ENCODE measurements around the gene MINK1. TPM values are rescaled to one million over a fixed set of nuclear protein-coding genes. Genes with fewer than 3 reads are reported as not detected.
"Not testable (repeated sequence)": the region's sequence is repeated elsewhere in the genome, so short reads cannot be mapped to it uniquely, and the experiment has no call there.

MINK1 gene
- polyA plus RNA-seq, 3 donors, result 25.8 to 52.9 (median 30.0) TPM

DNA sequence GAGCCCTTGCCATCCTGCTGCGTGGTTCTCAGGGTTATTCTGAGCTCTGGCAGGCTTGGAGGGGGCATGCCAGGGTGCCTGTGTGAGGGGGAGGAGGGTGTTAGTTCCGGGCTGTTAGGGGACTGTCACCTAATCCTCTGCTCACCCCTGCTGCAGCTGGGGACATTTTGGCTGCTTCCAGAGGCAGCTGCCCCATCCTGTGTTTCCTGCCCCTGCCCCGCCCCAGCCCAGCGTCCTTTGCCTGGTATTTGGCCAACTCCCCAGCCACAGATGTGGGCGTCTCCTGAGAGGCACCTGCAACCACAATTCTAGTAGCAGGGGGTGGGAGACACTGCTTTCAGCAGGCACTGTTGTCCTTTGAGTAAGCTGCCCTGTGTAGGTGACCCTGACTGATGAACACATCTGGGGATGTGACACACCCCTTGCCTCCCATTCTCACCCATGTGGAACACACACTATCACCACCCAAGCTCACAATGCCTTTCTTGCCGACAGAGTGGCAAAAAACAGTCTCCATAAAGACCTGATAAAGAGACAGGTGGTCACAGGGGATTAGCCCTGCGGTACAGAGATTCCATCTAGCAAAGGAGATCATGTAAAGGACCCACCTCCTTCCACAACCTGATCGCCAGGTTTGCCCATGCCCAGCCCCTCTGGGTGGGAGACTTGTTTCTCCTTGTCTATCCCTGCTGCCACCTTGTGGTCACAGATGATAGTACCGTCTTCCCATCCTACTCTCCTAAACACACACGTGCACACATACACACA lies 70.1 kb downstream of the MINK1 start, which contains the start of gene CHRNE:
Gene CHRNE (minus strand): TSS at position 48 of the 768 bp plus-strand sequence. CDS start 35 bp downstream, at position 13.
- H3K27ac ChIP-seq (ENCODE audit: low read depth, low read length), result no peak within 1 kb of the TSS
- 11 to 21% (median 13%) methylated on average over 9 to 10 of the region's 10 CpGs for WGBS, 3 donors

DNA sequence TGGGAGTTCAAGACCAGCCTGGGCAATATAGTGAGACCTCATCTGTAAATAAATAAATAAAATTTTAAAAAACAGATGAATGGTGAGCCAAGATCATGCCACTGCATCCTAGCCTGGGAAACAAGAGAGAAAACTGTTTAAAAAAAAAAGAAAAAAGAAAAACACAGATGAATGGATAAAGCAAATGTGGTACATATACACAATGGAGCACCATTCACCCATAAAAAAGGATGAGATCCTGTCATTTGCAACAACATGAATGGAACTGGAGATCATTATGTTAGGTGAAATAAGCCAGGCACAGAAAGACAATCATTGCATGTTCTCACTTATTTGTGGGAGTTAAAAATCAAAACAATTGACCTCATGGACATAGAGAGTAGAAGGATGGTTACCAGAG lies 73.5 kb downstream of the MINK1 start:
- H3K27ac ChIP-seq (ENCODE audit: low read depth, low read length), result not testable (repeated sequence)

DNA sequence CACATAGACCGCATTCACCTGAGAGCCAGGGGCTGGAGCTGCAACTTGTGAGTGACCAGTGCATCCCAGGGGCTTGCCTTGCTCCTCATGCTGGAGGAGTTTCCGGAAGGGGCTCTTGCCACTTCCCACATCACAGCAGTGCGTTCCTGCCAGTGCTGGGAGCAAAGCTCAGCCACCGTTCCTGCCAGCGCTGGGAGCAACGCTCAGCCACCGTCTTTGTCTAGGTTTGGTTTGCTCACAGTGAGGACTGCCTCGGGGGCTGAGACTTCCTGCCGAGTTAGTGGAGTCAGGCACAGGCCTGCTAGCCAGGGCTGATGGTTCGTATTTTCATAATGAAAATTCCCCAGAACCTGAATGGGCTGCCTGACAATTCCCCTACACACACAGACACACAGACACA lies 75.2 kb downstream of the MINK1 start:
- 49 to 58% (median 57%) methylated on average over 10 of the region's 10 CpGs for WGBS, 3 donors
- no peak overlapping the region for H3K27ac ChIP-seq (ENCODE audit: low read depth, low read length)

DNA sequence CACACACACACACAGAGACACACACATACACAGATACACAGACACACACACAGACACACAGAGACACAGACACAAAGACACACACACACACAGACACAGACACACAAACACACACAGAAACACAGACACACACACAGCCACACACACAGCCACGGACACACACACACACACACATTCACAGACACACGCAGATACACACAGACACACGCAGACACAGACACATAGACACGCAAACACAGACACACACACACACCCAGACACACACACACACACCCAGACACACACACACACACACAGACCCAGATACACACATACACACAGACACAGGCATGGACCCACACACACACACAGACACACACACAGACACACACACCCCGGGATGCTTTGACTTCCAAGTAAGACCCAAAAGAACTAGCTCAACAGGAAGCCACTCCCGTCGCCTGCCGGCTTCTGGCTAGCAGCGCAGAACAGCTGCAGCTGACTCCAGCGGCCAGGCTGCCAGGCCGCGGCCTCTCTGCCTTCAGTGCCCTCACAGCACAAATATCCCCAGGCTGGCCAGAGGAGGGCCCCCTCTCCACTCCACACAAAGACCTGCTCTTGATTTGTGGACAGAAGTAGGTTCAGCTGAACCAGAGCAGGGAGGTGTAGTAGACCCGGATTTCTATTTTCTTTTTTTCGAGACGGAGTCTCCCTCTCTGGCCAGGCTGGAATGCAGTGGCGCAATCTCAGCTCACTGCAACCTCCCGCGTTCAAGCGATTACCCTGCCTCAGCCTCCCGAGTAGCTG lies 75.8 kb downstream of the MINK1 start:
- H3K27ac ChIP-seq (ENCODE audit: low read depth, low read length), result no peak overlapping the region
- 15 to 22% (median 19%) methylated on average over 16 to 20 of the region's 20 CpGs for WGBS, 3 donors

DNA sequence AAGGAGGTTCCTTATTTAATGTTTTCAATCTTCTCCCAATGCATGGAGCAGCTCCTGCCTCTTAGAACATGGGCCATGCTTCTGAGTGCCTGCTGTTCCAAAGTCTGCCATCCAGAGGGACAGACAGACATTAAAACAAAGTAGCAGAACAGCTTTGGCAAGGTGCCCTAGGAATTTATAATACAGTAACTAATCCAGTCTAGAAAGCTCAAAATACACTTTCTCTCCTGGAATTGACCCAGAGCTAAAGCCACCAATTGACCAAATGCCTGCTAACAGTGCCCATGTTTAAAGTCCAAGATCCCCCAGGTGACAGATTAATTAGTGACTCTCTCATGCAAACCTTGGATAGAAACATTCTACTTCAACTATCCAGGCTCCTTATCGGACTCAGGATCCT lies 80.9 kb downstream of the MINK1 start:
- WGBS, 3 donors, result 40 to 85% (median 85%) methylated on average over 1 of the region's 1 CpG
- H3K27ac ChIP-seq (ENCODE audit: low read depth, low read length), result no peak overlapping the region

DNA sequence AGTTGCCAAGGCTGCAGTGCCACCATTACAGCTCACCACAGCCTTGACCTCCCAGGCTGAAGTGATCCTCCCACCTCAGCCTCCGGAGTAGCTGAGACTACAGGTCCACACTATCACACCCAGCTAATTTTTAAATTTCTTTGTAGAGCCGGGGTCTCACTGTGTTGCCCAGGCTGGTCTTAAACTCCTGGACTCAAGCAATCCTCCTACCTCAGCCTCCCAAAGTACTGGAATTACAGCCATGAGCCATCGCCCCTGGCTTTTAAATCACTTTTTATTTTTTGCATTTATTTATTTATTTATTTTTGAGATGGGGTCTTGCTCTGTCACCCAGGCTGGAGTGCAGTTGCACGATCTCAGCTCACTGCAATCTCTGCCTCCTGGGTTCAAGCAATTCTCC lies 81.4 kb downstream of the MINK1 start:
- WGBS, 3 donors, result 79 to 91% (median 90%) methylated on average over 4 of the region's 4 CpGs

DNA sequence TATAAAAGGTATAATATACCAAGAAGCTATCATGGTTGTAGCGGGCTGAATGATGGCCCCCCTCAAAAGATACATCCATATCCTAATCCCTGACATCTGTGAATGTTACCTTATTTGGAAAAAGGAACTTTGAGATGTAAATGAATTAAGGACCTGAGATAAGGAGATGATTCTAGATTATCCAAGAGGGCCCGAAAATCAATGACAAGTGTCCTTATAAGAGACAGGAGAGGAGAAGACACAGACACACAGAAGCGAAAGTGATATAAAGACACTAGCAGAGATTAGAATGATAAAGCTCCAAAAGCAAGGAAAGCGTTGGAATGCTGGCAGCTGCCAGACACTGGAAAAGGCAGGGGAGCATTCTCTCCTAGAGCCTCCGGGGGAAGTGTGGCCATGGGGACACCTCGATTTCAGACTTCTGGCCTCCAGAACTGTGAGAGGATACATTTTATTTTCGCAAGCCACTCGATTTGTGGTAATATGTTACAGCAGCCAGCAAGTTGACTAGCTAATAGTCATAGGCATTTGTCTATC lies 86.4 kb downstream of the MINK1 start:
- WGBS, 3 donors, result 68 to 73% (median 73%) methylated on average over 8 of the region's 8 CpGs
- no peak overlapping the region for H3K27ac ChIP-seq (ENCODE audit: low read depth, low read length)

More for the DNA sequence above, 81.4 kb downstream of the MINK1 start:
- H3K27ac ChIP-seq (ENCODE audit: low read depth, low read length), result not testable (repeated sequence)

DNA sequence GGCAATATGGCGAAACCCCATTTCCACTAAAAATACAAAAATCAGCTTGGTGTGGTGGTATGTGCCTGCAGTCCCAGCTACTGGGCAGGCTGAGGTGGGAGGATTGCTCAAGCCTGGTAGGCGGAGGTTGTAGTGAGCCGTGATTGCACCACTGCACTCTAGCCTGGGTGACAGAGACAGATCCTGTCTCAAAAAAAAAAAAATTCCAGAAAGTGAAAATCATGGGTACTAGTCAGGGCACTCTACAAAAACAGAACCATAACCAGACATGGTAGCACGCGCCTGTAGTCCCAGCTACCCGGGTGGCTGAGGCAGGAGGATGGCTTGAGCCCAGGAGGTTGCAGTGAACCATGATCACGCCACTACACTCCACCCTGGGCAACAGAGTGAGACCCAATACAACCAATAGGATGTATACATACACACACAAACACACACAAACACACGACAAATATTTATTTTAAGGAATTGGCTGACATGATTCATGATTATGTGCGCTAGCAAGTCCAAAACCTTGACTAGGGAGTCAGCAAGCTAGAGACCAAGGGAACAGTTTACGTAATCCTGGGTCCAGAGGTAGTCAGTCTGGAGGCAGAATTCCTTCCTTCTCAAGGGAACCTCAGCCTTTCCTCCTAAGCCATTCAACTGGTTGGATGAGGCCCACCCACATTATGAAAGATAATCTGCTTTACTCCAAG lies 87.4 kb downstream of the MINK1 start:
- no peak overlapping the region for H3K27ac ChIP-seq (ENCODE audit: low read depth, low read length)
- 74 to 81% (median 75%) methylated on average over 10 of the region's 10 CpGs for WGBS, 3 donors

DNA sequence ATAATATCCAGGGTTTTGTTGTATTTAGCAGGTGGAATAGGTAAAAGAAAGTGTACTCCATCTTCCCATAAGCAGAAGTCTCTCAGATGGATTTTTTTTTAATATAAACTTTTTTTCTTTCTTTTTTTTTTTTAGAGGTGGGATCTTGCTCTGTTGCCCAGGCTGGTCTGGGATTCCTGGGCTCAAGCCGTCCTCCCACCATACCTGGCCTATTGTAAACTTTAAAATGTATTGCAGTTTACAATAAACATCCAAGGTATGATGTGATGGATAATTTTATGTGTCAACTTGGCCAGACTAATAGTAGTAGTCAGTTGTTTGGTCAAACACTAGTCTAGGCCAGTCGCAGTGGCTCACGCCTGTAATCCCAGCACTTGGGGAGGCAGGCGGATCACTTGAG lies 88.2 kb downstream of the MINK1 start:
- 92 to 95% (median 95%) methylated on average over 4 of the region's 4 CpGs for WGBS, 3 donors

DNA sequence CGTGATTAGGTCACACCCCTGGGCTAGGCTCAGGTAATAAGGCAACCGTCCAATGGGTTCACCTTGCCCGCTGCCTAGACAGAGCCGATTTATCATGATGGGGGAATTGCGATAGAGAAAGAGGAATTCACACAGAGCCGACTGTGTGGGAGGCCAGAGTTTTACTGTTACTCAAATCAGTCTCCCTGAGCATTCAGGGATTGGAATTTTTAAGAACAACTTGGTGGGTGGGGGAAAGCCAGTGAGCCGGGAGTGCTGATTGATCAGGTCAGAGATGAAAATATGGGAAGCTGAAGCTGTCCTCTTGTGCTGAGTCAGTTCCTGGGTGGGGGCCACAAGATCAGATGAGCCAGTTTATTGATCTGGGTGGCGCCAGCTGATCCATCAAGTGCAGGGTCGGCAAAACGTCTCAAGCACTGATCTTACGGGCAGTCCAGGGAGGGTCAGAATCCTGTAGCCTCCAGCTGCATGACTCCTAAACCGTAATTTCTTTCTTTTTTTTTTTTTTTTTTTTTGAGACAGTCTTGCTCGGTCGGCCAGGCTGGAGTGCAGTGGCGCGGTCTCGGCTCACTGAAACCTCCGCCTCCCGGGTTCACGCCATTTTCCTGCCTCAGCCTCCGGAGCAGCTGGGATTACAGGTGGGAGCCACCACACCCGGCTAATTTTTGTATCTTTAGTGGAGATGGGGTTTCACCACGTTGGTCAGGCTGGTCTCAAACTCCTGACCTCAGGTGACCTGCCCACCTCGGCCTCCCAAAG lies 93.6 kb downstream of the MINK1 start:
- WGBS, 3 donors, result 83 to 86% (median 84%) methylated on average over 24 of the region's 24 CpGs
- not testable (repeated sequence) for H3K27ac ChIP-seq (ENCODE audit: low read depth, low read length)

More for the DNA sequence above, 88.2 kb downstream of the MINK1 start:
- no peak overlapping the region for H3K27ac ChIP-seq (ENCODE audit: low read depth, low read length)

DNA sequence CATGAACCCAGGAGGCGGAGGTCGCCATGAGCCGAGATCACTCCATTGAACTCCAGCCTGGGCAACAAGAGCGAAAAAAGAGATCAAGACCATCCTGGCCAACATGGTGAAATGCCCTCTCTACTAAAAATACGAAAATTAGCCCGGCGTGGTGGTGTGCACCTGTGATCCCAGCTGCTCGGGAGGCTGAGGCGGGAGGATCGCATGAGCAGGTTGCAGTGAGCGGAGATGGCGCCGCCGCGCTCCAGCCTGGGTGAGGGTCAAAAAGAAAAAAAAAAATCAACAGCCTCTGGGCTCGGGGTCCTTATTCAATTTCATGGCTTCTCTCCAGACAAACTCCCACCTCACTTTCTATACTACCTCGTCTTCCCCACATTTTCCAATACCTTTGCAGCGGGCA lies 95.7 kb downstream of the MINK1 start:
- WGBS, 3 donors, result 95 to 98% (median 96%) methylated on average over 18 of the region's 18 CpGs
- no peak overlapping the region for H3K27ac ChIP-seq (ENCODE audit: low read depth, low read length)

DNA sequence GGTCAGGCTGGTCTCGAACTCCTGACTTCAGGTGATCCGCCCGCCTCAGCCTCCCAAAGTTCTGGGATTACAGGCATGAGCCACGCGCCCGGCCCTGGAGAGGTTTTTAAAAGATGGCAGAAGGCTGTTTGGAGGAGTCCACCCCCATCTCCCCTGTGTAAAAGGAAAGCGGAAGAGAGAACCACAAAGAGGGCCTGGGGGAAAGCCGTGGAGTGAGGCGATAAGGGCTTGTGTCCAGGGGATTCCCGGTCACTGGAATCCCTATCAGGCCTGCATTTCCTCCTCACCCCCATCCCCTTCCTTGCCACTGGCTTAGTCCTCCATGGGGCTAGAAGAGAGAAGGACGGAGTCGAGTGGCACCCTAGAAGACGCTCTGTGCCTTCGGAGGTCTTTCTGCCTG lies 98.8 kb downstream of the MINK1 start, which contains the start of gene GP1BA:
Gene GP1BA (plus strand): TSS at position 315 of the 400 bp plus-strand sequence. CDS start 328 bp downstream, outside the sequence.
- WGBS, 3 donors, result 53 to 82% (median 53%) methylated on average over 14 of the region's 14 CpGs
- H3K27ac ChIP-seq (ENCODE audit: low read depth, low read length), result no peak within 1 kb of the TSS

DNA sequence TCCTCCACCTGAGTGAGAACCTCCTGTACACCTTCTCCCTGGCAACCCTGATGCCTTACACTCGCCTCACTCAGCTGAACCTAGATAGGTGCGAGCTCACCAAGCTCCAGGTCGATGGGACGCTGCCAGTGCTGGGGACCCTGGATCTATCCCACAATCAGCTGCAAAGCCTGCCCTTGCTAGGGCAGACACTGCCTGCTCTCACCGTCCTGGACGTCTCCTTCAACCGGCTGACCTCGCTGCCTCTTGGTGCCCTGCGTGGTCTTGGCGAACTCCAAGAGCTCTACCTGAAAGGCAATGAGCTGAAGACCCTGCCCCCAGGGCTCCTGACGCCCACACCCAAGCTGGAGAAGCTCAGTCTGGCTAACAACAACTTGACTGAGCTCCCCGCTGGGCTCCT lies 99.6 kb downstream of the MINK1 start:
- no peak overlapping the region for H3K27ac ChIP-seq (ENCODE audit: low read depth, low read length)
- WGBS, 3 donors, result 79 to 94% (median 92%) methylated on average over 12 of the region's 12 CpGs

DNA sequence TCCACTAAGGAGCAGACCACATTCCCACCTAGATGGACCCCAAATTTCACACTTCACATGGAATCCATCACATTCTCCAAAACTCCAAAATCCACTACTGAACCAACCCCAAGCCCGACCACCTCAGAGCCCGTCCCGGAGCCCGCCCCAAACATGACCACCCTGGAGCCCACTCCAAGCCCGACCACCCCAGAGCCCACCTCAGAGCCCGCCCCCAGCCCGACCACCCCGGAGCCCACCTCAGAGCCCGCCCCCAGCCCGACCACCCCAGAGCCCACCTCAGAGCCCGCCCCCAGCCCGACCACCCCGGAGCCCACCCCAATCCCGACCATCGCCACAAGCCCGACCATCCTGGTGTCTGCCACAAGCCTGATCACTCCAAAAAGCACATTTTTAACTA lies 100.5 kb downstream of the MINK1 start:
- 69 to 79% (median 76%) methylated on average over 12 to 16 of the region's 16 CpGs for WGBS, 3 donors
- H3K27ac ChIP-seq (ENCODE audit: low read depth, low read length), result no peak overlapping the region

DNA sequence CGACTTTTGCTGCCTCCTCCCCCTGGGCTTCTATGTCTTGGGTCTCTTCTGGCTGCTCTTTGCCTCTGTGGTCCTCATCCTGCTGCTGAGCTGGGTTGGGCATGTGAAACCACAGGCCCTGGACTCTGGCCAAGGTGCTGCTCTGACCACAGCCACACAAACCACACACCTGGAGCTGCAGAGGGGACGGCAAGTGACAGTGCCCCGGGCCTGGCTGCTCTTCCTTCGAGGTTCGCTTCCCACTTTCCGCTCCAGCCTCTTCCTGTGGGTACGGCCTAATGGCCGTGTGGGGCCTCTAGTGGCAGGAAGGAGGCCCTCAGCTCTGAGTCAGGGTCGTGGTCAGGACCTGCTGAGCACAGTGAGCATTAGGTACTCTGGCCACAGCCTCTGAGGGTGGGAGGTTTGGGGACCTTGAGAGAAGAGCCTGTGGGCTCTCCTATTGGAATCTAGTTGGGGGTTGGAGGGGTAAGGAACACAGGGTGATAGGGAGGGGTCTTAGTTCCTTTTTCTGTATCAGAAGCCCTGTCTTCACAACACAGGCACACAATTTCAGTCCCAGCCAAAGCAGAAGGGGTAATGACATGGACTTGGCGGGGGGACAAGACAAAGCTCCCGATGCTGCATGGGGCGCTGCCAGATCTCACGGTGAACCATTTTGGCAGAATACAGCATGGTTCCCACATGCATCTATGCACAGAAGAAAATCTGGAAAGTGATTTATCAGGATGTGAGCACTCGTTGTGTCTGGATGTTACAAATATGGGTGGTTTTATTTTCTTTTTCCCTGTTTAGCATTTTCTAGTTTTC lies 101.2 kb downstream of the MINK1 start:
- WGBS, 3 donors, result 20 to 27% (median 22%) methylated on average over 14 of the region's 14 CpGs
- H3K27ac ChIP-seq (ENCODE audit: low read depth, low read length), result no peak overlapping the region

DNA sequence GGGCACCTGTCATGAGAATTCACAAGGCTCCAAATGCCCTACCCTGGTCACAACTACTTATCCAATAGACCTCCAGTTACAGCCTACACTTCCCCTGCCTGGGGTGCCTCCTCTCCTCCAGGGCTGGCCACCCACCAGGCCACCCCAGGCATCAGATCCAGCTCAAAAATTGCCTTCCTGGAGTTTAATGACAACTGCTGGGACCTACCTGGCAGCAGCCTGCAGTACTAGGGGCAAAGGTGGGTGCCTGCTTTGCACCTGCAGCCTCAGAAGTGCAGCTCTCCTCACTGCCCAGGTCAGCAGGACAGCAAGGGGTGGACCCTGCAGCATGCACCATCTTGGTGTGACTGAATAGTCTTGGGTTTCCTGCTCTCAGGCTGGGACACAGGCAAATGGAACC lies 102.5 kb downstream of the MINK1 start:
- no peak overlapping the region for H3K27ac ChIP-seq (ENCODE audit: low read depth, low read length)

DNA sequence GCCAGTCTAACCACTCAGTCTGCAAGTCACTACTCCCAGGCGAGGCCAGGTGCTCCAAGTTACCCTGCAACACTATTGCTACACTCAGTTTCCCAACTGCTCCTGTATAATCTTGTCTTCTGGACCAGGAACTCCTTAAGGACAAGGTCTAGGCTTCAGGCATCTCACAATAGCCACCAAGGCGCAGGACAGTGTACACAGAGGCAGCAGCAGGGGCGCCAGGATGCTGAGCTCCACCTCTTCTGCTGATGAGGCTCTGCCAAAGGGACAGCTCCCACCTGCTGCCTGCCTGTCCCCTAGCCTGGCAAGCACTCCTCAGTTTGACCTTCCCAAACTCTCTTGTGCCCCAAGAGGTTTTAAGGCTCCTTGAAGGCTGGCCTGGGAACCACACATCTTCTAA lies 103.3 kb downstream of the MINK1 start:
- H3K27ac ChIP-seq (ENCODE audit: low read depth, low read length), result no peak overlapping the region
- 82 to 96% (median 86%) methylated on average over 3 of the region's 3 CpGs for WGBS, 3 donors
